GM21423 (cell line): ENCODE results near the gene LBR.

Experiments
- ATAC-seq: cut with Tn5 transposase; IDR thresholded peaks from one replicate; pipeline ENCODE4 v1.9.1; 2021; ENCODE audit warnings: mild to moderate bottlenecking, moderate library complexity; ENCODE audit not compliant: unreplicated experiment

LBR gene

GRCh38 chr1:225464851-225465792 lies 37.3 kb upstream of the LBR start:
- no peak for ATAC-seq

DNA sequence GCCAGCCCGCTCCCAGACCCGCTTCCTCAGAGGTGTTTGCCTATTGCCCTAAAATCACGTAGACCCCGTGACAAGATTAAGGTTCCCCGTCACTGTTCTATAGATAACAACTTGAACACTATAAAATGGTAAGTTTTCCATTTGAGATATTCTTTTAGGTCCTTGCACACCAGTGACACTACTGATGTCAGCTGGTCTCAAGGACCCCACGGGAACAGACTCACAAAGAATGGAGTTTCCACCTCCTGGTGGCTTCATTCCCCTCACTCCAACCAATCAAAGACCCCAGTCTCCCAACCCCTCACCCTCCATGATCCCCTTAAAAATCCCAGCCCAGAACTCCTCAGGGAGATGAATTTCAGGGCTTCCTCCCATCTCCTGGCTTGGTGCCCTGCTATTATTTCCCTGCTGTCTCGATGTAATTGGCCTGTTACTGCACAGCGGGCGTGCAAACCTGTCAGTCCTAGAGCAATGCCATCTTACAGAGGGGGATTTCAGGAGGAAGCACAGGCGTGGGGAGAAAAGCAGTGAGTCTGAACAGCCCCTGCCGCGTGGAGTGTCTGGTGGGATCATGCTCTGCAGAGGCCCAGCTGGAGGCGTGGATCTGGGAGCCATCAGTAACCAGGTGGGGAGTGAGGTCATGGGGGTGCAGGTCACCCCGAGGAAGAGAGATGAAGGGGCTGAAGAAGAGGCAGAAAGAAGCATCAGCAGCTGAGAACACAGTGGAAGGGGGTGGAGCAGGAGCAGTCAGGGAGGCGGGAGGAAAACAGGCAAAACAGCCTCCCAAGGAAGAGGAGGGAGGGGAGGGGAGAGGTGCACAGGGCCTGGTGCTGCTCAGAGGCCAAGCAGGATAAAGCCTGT lies 35.1 kb upstream of the LBR start:
- no peak for ATAC-seq

- ATAC-seq, result no peak
Observed at GRCh38 chr1:225462429-225462713, 34.5 kb upstream of the LBR start.

GRCh38 chr1:225461533-225462428 lies 33.9 kb upstream of the LBR start:
- ATAC-seq, result no peak

DNA sequence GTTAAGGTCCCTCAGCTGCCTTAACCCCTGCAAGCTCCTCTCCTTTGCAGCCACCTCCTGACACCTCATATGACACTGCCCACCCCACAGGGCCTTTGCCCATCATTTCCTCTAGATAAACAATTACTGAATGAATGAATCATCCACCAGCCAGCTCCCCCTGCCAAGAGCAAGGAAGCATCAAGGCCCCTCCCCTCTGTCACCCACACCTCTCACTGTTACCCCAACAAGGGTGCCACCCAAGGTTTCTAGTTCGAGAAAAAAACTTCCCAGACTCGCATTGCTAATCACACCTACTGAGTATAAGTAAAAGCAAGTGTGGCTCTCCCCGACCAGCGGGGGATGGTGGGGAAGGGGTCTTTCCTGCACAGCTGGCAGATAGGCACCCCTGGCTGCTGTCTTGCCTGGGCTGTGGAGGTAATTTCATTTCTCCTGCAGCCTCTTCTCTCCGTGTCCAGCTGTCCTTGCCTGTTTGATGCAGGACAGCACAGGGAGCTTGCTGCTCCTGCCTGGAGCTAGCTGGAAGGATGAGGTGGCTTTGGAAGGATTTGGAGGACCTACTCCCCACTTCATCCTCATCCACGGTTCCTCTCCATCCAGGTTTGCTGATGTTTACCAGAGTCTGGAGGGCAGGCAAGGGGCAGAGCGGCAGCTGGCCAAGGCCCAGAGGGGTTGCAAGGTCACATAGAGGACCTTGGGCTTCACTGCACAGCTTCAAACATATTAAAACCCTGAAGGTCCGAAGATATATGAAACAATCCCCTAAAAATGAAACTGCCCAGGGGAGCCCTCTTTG lies 33.1 kb upstream of the LBR start:
- ATAC-seq, result no peak

GRCh38 chr1:225460021-225460736 lies 32.3 kb upstream of the LBR start:
- ATAC-seq, result no peak

DNA sequence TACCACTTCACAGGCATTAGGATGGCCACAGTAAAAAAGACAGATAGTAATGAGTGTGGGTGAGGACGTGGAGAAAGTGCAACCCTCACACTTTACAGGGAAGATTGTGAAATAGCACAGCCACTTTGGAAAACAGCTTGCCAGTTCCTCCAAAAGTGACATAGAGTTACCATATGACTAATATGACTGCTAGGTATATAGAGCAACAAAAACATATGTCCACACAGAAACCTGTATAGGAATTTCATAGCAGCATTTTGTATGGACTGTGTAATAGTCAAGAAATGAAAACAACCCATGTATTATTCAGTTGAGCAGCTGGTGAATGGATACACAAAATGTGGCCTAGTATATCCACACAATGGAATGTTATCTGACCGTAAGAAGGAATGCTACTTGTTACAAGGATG lies 30.4 kb upstream of the LBR start:
- ATAC-seq, result no peak

GRCh38 chr1:225454733-225455132 lies 26.9 kb upstream of the LBR start:
- no peak for ATAC-seq

GRCh38 chr1:225453797-225454648 lies 26.2 kb upstream of the LBR start:
- no peak for ATAC-seq

DNA sequence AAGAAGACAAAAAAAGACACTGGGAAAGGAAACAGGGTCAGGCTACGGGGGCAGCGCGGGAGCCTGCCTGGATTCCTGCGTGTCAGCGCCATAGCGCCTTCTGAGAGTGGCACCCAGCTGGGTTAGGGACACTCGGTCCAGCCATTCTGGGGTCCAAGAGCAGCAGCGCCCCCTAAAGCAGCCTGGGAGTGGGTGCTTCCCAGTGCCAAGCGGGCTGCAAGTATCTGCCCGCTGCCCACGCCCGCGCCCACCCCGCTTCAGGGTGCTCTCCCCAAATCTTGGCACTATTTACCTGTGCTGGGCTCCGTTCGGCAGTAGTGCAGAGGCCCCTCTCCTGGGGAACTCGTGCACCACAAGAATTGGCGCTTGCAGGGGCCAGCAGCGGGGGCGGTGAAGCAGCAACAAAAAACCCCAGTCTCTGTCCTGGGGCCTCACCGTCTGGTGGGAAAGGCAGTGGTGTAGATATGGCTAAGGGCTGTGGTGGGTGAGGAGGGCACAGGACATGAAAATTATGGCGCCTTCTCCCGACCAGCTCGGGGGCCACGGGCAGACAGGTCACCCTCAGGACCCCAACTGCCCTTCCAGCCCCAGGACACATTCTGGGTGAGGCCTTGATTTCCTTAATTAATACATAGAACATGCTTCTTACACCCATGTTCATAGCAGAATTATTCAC lies 24.1 kb upstream of the LBR start:
- ATAC-seq, result no peak

- no peak for ATAC-seq
Observed at GRCh38 chr1:225451340-225451739, 23.5 kb upstream of the LBR start.

DNA sequence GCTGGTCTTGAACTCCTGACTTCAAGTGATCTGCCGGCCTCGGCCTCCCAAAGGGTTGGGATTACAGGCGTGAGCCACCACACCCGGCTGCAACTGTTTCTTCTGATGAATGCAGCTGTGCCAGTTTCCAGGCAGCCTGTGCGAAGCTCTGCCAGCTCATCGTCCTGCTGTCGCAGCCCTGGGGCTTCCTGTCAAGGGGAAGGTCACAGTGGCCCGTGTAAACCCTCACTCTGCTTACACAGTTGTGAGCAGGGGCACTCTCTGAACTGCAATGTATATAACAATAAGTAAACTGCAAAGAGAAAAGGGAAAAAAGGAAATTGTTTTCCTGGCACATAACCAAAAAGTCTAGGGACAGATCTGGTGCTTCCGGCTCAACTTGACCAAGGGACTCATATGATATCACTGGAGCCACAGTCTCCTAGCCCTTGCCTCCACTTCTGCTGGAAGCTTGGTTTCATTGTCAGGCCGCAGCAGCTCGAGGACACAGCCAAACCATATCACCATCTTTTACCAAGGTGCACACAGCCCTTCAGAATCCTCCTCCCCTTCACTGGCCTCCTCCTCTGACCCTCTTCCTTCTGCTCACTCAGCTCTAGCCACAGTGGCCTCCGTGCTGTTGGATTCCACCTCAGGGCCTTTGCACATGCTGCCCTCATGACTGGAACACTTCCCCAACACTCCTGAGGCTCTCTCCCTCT lies 22.8 kb upstream of the LBR start:
- no peak for ATAC-seq

DNA sequence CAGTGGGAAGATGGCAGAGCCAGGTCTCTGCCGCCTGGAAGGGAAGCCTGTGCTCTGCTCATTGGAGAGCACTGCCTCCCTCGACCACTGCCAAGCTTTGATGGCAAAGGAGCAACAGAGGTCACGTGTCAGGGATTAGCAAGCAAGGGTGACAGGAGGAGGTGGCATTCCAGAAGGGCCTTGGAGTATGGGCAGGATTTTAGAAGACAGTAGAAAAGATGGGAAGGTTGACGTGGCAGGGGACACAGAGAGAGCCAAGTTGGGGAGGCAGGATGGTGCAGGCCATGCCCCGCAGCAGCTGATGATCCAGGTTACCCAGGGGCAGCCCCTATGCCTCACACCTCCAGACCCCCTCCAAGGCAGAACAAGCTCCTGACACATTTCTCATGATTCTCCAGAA lies 21.9 kb upstream of the LBR start:
- no peak for ATAC-seq

GRCh38 chr1:225449261-225449660 lies 21.4 kb upstream of the LBR start:
- no peak for ATAC-seq

- ATAC-seq, result no peak
Observed at GRCh38 chr1:225448146-225448805, 20.4 kb upstream of the LBR start.

GRCh38 chr1:225447650-225448089 lies 19.8 kb upstream of the LBR start:
- no peak for ATAC-seq
